Skeletal muscle satellite cell (primary cell): ENCODE data around the gene TDRD12.

Source experiments
- H3K27me3 ChIP-seq: 2 replicates; pipeline ENCODE4 v1.7.0; 2013; ENCODE audit warnings: low read length; ENCODE audit not compliant: control insufficient read depth, insufficient read depth
- H3K36me3 ChIP-seq: 2 replicates; pipeline ENCODE4 v1.7.0; 2013; ENCODE audit warnings: mild to moderate bottlenecking, control low read depth, low read length; ENCODE audit not compliant: insufficient read depth
- H3K4me1 ChIP-seq: 2 replicates; pipeline ENCODE4 v1.7.0; 2013; ENCODE audit warnings: low read length; ENCODE audit not compliant: control insufficient read depth, insufficient read depth
- H3K4me2 ChIP-seq: 2 replicates; pipeline ENCODE4 v1.7.0; 2013; ENCODE audit warnings: mild to moderate bottlenecking, low read length
- H3K4me3 ChIP-seq: 2 replicates; pipeline ENCODE4 v1.7.0; 2013; ENCODE audit warnings: low read length
- H3K9ac ChIP-seq: 2 replicates; pipeline ENCODE4 v1.7.0; 2013; ENCODE audit warnings: mild to moderate bottlenecking, low read depth, low read length, moderate library complexity
- H3K9me3 ChIP-seq: replicated peaks from 2 replicates; pipeline ENCODE4 v1.7.0; 2013; ENCODE audit warnings: mild to moderate bottlenecking, control low read depth, low read length

Gene TDRD12

GRCh38 chr19:32813862-32814425 lies 94.4 kb downstream of the TDRD12 start:
- H3K4me3 ChIP-seq: no peak overlapping the region
- H3K4me1 ChIP-seq: no peaks in the 10 kb centered on the region
- no peaks in the 10 kb centered on the region for H3K36me3 ChIP-seq
- H3K9ac ChIP-seq: no peak overlapping the region
- peaks cover 34% of the 10 kb centered on the region for H3K27me3 ChIP-seq
- no peaks in the 10 kb centered on the region for H3K9me3 ChIP-seq
- H3K4me2 ChIP-seq: no peak overlapping the region

GRCh38 chr19:32814624-32815023 lies 95.1 kb downstream of the TDRD12 start:
- Histone ChIP-seq H3K4me2 (no peak overlapping the region), H3K9me3 (no peaks in the 10 kb centered on the region), H3K9ac (no peak overlapping the region), H3K4me3 (no peak overlapping the region), H3K27me3 (peaks cover 32% of the 10 kb centered on the region), H3K4me1 (no peaks in the 10 kb centered on the region), H3K36me3 (no peaks in the 10 kb centered on the region)

GRCh38 chr19:32816555-32817099 lies 97.1 kb downstream of the TDRD12 start:
- H3K4me2 ChIP-seq: no peak overlapping the region
- H3K36me3 ChIP-seq: no peaks in the 10 kb centered on the region
- H3K9ac ChIP-seq: no peak overlapping the region
- no peaks in the 10 kb centered on the region for H3K4me1 ChIP-seq
- no peaks in the 10 kb centered on the region for H3K9me3 ChIP-seq
- no peak overlapping the region for H3K4me3 ChIP-seq
- peaks cover 40% of the 10 kb centered on the region for H3K27me3 ChIP-seq

GRCh38 chr19:32817569-32818476 lies 98.3 kb downstream of the TDRD12 start:
- no peak overlapping the region for H3K4me3 ChIP-seq
- H3K27me3 ChIP-seq: peaks cover 40% of the 10 kb centered on the region
- no peaks in the 10 kb centered on the region for H3K36me3 ChIP-seq
- H3K9me3 ChIP-seq: no peaks in the 10 kb centered on the region
- H3K4me2 ChIP-seq: no peak overlapping the region
- no peaks in the 10 kb centered on the region for H3K4me1 ChIP-seq
- H3K9ac ChIP-seq: no peak overlapping the region

GRCh38 chr19:32818536-32818935 lies 99.0 kb downstream of the TDRD12 start:
- no peaks in the 10 kb centered on the region for H3K9me3 ChIP-seq
- H3K9ac ChIP-seq: no peak overlapping the region
- H3K4me2 ChIP-seq: no peak overlapping the region
- peaks cover 40% of the 10 kb centered on the region for H3K27me3 ChIP-seq
- no peak overlapping the region for H3K4me3 ChIP-seq
- no peaks in the 10 kb centered on the region for H3K4me1 ChIP-seq
- no peaks in the 10 kb centered on the region for H3K36me3 ChIP-seq

- H3K36me3 ChIP-seq: no peaks in the 10 kb centered on the region
- H3K4me3 ChIP-seq: no peak overlapping the region
- no peaks in the 10 kb centered on the region for H3K9me3 ChIP-seq
- H3K4me1 ChIP-seq: no peaks in the 10 kb centered on the region
- no peak overlapping the region for H3K9ac ChIP-seq
- no peak overlapping the region for H3K4me2 ChIP-seq
- H3K27me3 ChIP-seq: peaks cover 52% of the 10 kb centered on the region
These were observed 100.1 kb downstream of the TDRD12 start for GRCh38 chr19:32819419-32820400.

- Histone ChIP-seq H3K36me3 (no peaks in the 10 kb centered on the region), H3K4me2 (no peak overlapping the region), H3K9me3 (no peaks in the 10 kb centered on the region), H3K4me1 (no peaks in the 10 kb centered on the region), H3K9ac (no peak overlapping the region), H3K27me3 (peaks cover 43% of the 10 kb centered on the region), H3K4me3 (no peak overlapping the region)
These were observed 103.6 kb downstream of the TDRD12 start for GRCh38 chr19:32822916-32823746.

GRCh38 chr19:32823747-32824102 lies 104.2 kb downstream of the TDRD12 start:
- Histone ChIP-seq H3K4me2 (no peak overlapping the region), H3K9me3 (no peaks in the 10 kb centered on the region), H3K4me1 (no peaks in the 10 kb centered on the region), H3K9ac (no peak overlapping the region), H3K36me3 (no peaks in the 10 kb centered on the region), H3K27me3 (peaks cover 38% of the 10 kb centered on the region), H3K4me3 (no peak overlapping the region)

- H3K4me3 ChIP-seq: no peak overlapping the region
- no peaks in the 10 kb centered on the region for H3K36me3 ChIP-seq
- H3K27me3 ChIP-seq: peaks cover 37% of the 10 kb centered on the region
- H3K9me3 ChIP-seq: no peaks in the 10 kb centered on the region
- no peaks in the 10 kb centered on the region for H3K4me1 ChIP-seq
- H3K4me2 ChIP-seq: no peak overlapping the region
- no peak overlapping the region for H3K9ac ChIP-seq
These were observed 104.7 kb downstream of the TDRD12 start for GRCh38 chr19:32824191-32824751.

- Histone ChIP-seq H3K36me3 (no peaks in the 10 kb centered on the region), H3K4me3 (no peak overlapping the region), H3K4me1 (no peaks in the 10 kb centered on the region), H3K27me3 (peaks cover 30% of the 10 kb centered on the region), H3K4me2 (no peak overlapping the region), H3K9ac (no peak overlapping the region), H3K9me3 (no peaks in the 10 kb centered on the region)
These were observed 105.5 kb downstream of the TDRD12 start for GRCh38 chr19:32824916-32825608.
